ENCODE data around the gene RFX6. TPM values are rescaled to one million over a fixed set of nuclear protein-coding genes. Genes with fewer than 3 reads are reported as not detected.

The RFX6 gene
- total and polyA plus RNA-seq, 4 donors = not detected

DNA sequence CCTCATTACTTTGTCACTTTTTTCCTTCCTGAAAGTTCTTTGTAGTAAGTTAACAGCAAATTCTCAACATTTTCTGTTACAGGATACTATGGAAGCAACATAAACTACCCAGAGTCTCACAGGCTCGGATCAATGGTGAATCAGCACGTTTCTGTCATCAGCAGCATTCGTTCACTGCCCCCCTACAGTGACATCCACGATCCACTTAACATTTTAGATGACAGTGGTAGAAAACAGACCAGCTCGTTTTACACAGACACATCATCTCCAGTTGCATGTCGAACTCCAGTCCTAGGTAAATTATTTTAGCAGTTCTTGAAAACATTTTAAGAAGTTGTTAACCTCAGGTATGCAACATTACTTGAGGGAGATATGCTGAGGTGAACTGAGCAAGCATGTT lies 51.6 kb downstream of the RFX6 start:
- Histone ChIP-seq H3K27ac (ENCODE audit: low read depth in 1 of 2, low read length in 2 of 2) (no peak overlapping the region), H3K4me1 (ENCODE audit: control insufficient read depth in 4 of 4, insufficient read depth in 4 of 4, low read length in 3 of 4) (peaks cover 2 to 11% (median 4%) of the 10 kb centered on the region in 4 donors), H3K4me3 (ENCODE audit: low read depth in 1 of 3, low read length in 3 of 3) (no peak overlapping the region), H3K9me3 (ENCODE audit: control insufficient read depth in 4 of 4, low read length in 3 of 4) (no peaks in the 10 kb centered on the region), H3K36me3 (ENCODE audit: control insufficient read depth in 4 of 4, insufficient read depth in 3 of 4, low read depth in 1 of 4, low read length in 3 of 4) (no peaks in the 10 kb centered on the region), H3K27me3 (ENCODE audit: control insufficient read depth in 4 of 4, insufficient read depth in 4 of 4, low read length in 3 of 4) (no peaks in the 10 kb centered on the region), H3K9ac (ENCODE audit: low read depth in 1 of 2, low read length in 2 of 2) (no peak overlapping the region)
- TF ChIP-seq HNF4G (IDR thresholded peaks at IDR 0.05) (no peak), SP1 (IDR thresholded peaks at IDR 0.05) (no peak), RXRA (IDR thresholded peaks at IDR 0.05) (no peak), TAF1 (conservative IDR thresholded peaks at IDR 0.05) (no peak)
- TF ChIP-seq, protein P1, sequence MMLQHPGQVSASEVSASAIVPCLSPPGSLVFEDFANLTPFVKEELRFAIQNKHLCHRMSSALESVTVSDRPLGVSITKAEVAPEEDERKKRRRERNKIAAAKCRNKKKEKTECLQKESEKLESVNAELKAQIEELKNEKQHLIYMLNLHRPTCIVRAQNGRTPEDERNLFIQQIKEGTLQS (IDR thresholded peaks at IDR 0.05) = no peak
- no peak for DNase-seq (ENCODE audit: low spot score)
- WGBS = 81% methylated on average over 6 of the region's 6 CpGs

DNA sequence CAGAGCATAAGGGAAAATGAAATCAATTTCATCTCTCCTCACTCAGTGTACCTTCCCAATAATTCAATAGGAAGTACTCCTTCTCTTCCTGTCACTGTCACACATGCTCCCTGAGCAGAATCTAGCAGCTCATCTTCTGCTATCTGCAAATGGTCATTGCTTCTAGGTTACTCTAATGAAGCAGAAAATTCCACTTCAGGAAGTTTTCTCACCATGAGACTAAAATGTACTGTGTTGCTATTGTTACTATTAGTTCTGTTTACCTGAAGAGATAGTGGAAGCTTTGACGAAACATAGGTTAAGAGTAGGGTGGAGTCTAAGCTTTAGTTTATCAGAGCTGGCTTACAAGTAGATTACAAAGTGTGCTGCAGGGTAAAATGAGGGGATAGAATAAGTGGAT lies 52.8 kb downstream of the RFX6 start:
- Histone ChIP-seq H3K36me3 (ENCODE audit: control insufficient read depth in 4 of 4, insufficient read depth in 3 of 4, low read depth in 1 of 4, low read length in 3 of 4) (no peaks in the 10 kb centered on the region), H3K4me1 (ENCODE audit: control insufficient read depth in 4 of 4, insufficient read depth in 4 of 4, low read length in 3 of 4) (peaks cover 0 to 4% (median under 1%) of the 10 kb centered on the region in 4 donors), H3K4me3 (ENCODE audit: low read depth in 1 of 3, low read length in 3 of 3) (no peak overlapping the region), H3K27ac (ENCODE audit: low read depth in 1 of 2, low read length in 2 of 2) (no peak overlapping the region), H3K9ac (ENCODE audit: low read depth in 1 of 2, low read length in 2 of 2) (no peak overlapping the region), H3K27me3 (ENCODE audit: control insufficient read depth in 4 of 4, insufficient read depth in 4 of 4, low read length in 3 of 4) (no peaks in the 10 kb centered on the region), H3K9me3 (ENCODE audit: control insufficient read depth in 4 of 4, low read length in 3 of 4) (no peaks in the 10 kb centered on the region)
- WGBS = 46% methylated on average over 1 of the region's 1 CpG
- TF ChIP-seq, protein P2, sequence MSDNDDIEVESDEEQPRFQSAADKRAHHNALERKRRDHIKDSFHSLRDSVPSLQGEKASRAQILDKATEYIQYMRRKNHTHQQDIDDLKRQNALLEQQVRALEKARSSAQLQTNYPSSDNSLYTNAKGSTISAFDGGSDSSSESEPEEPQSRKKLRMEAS (IDR thresholded peaks at IDR 0.05) = no peak
- TF ChIP-seq FOXA2 (IDR thresholded peaks at IDR 0.05) (no peak), RXRA (IDR thresholded peaks at IDR 0.05) (no peak), YY1 (IDR thresholded peaks at IDR 0.05) (no peak), FOXA1 (IDR thresholded peaks at IDR 0.05) (no peak)
- DNase-seq (ENCODE audit: low spot score) = no peak

DNA sequence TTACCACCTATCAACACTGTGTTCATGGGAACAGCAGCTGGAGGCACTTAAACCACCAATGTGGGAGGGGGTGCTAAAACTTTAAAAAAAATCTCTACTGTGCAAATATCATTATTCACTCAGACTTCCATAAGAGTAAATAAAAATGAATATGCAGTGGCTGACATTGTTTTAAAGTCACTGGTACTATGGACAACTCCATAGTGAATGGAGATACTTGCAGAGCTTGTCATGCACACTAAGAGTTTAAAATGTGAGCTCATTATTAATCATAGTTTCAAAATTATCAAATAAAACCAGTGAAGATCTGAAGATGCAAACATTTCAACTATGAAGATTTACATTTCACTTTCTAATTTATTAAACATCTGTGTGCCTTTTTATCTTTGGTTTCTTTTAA lies 54.4 kb downstream of the RFX6 start:
- Histone ChIP-seq H3K9me3 (ENCODE audit: control insufficient read depth in 4 of 4, low read length in 3 of 4) (no peaks in the 10 kb centered on the region), H3K27ac (ENCODE audit: low read depth in 1 of 2, low read length in 2 of 2) (no peak overlapping the region), H3K4me1 (ENCODE audit: control insufficient read depth in 4 of 4, insufficient read depth in 4 of 4, low read length in 3 of 4) (peaks cover 0 to 4% (median 0%) of the 10 kb centered on the region in 4 donors), H3K36me3 (ENCODE audit: control insufficient read depth in 4 of 4, insufficient read depth in 3 of 4, low read depth in 1 of 4, low read length in 3 of 4) (no peaks in the 10 kb centered on the region), H3K9ac (ENCODE audit: low read depth in 1 of 2, low read length in 2 of 2) (no peak overlapping the region), H3K27me3 (ENCODE audit: control insufficient read depth in 4 of 4, insufficient read depth in 4 of 4, low read length in 3 of 4) (no peaks in the 10 kb centered on the region), H3K4me3 (ENCODE audit: low read depth in 1 of 3, low read length in 3 of 3) (no peak overlapping the region)
- no peak for DNase-seq (ENCODE audit: low spot score)
- no peak for TF ChIP-seq FOXA2 (IDR thresholded peaks at IDR 0.05)
- no peak for TF ChIP-seq FOXA1 (IDR thresholded peaks at IDR 0.05)
- TF ChIP-seq YY1 (IDR thresholded peaks at IDR 0.05) = no peak
- TF ChIP-seq, protein P3, sequence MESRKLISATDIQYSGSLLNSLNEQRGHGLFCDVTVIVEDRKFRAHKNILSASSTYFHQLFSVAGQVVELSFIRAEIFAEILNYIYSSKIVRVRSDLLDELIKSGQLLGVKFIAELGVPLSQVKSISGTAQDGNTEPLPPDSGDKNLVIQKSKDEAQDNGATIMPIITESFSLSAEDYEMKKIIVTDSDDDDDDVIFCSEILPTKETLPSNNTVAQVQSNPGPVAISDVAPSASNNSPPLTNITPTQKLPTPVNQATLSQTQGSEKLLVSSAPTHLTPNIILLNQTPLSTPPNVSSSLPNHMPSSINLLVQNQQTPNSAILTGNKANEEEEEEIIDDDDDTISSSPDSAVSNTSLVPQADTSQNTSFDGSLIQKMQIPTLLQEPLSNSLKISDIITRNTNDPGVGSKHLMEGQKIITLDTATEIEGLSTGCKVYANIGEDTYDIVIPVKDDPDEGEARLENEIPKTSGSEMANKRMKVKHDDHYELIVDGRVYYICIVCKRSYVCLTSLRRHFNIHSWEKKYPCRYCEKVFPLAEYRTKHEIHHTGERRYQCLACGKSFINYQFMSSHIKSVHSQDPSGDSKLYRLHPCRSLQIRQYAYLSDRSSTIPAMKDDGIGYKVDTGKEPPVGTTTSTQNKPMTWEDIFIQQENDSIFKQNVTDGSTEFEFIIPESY (IDR thresholded peaks at IDR 0.05) = no peak
- TF ChIP-seq RXRA (IDR thresholded peaks at IDR 0.05) = no peak
- TF ChIP-seq EGR1 (IDR thresholded peaks at IDR 0.05; ENCODE audit: low read depth in 2 of 2) = no peak
- no peak for TF ChIP-seq GABPA (IDR thresholded peaks at IDR 0.05 in 1 of 2, conservative IDR thresholded peaks at IDR 0.05 in 1 of 2)

DNA sequence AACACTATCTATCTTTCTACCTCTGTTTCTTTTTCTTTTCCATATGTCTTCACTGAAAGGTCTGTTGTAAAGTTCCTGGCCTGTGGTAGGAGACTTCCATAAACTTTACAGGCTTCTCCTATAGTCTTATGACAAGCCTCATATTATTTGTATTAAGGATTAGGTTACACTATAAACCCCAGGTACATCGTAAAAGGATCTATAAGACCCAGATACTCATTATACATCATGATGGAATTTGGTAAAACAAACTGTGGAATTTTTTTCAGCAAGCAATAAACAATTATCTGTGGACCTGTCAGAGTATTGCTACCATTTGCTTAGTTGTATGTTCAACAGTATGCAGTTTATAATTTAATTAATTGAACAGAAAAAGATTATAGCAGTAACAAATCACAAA lies 55.5 kb downstream of the RFX6 start:
- peaks cover 0 to 4% (median 0%) of the 10 kb centered on the region in 4 donors for H3K4me1 ChIP-seq (ENCODE audit: control insufficient read depth in 4 of 4, insufficient read depth in 4 of 4, low read length in 3 of 4)
- no peaks in the 10 kb centered on the region for H3K9me3 ChIP-seq (ENCODE audit: control insufficient read depth in 4 of 4, low read length in 3 of 4)
- TF ChIP-seq, protein P1 (IDR thresholded peaks at IDR 0.05) = no peak
- TF ChIP-seq, protein P4, sequence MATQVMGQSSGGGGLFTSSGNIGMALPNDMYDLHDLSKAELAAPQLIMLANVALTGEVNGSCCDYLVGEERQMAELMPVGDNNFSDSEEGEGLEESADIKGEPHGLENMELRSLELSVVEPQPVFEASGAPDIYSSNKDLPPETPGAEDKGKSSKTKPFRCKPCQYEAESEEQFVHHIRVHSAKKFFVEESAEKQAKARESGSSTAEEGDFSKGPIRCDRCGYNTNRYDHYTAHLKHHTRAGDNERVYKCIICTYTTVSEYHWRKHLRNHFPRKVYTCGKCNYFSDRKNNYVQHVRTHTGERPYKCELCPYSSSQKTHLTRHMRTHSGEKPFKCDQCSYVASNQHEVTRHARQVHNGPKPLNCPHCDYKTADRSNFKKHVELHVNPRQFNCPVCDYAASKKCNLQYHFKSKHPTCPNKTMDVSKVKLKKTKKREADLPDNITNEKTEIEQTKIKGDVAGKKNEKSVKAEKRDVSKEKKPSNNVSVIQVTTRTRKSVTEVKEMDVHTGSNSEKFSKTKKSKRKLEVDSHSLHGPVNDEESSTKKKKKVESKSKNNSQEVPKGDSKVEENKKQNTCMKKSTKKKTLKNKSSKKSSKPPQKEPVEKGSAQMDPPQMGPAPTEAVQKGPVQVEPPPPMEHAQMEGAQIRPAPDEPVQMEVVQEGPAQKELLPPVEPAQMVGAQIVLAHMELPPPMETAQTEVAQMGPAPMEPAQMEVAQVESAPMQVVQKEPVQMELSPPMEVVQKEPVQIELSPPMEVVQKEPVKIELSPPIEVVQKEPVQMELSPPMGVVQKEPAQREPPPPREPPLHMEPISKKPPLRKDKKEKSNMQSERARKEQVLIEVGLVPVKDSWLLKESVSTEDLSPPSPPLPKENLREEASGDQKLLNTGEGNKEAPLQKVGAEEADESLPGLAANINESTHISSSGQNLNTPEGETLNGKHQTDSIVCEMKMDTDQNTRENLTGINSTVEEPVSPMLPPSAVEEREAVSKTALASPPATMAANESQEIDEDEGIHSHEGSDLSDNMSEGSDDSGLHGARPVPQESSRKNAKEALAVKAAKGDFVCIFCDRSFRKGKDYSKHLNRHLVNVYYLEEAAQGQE (IDR thresholded peaks at IDR 0.05) = no peak
- TF ChIP-seq HNF4G (IDR thresholded peaks at IDR 0.05) (no peak), NR2F2 (IDR thresholded peaks at IDR 0.05) (no peak), FOXA2 (IDR thresholded peaks at IDR 0.05) (no peak), EGR1 (IDR thresholded peaks at IDR 0.05; ENCODE audit: low read depth in 2 of 2) (no peak), SP1 (IDR thresholded peaks at IDR 0.05) (no peak)
- TF ChIP-seq, protein P3 (IDR thresholded peaks at IDR 0.05) = no peak
- no peak overlapping the region for H3K9ac ChIP-seq (ENCODE audit: low read depth in 1 of 2, low read length in 2 of 2)
- no peak for DNase-seq (ENCODE audit: low spot score)
- 86% methylated on average over 1 of the region's 1 CpG for WGBS
- no peak overlapping the region for H3K27ac ChIP-seq (ENCODE audit: low read depth in 1 of 2, low read length in 2 of 2)
- no peaks in the 10 kb centered on the region for H3K36me3 ChIP-seq (ENCODE audit: control insufficient read depth in 4 of 4, insufficient read depth in 3 of 4, low read depth in 1 of 4, low read length in 3 of 4)
- no peak overlapping the region for H3K4me3 ChIP-seq (ENCODE audit: low read depth in 1 of 3, low read length in 3 of 3)
- no peaks in the 10 kb centered on the region for H3K27me3 ChIP-seq (ENCODE audit: control insufficient read depth in 4 of 4, insufficient read depth in 4 of 4, low read length in 3 of 4)
